ENCODE data around the gene ACOX1.

The ACOX1 gene

DNA sequence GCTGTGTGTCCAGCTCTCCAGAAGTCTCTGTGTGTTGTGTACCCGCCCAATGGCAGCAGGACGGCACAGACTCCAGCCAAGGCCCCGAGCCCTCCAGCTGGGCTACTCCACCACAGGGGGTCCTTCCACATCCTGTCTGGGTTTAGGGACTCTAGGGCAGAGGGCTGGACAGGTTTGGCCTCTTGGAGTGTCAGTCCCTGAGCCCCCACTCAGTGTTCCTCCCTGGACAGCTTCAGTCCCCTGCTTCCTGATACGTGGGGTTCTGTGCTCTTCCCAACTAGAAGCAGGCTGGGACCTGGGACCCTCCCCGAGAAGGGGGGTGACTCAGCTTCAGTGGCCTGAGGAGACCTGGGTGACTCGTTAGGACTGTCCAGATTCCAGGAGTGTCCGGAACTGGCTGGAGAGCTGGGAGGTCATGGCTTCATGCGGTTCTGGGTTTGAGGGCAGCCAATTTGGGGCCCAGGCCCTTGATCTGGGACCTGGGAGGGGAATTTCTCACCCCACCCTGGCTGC lies 25.8 kb upstream of the ACOX1 start:
- H3K4me1 ChIP-seq (ENCODE audit: insufficient read depth, low read length) = no peaks in the 10 kb centered on the region
- H3K36me3 ChIP-seq (ENCODE audit: insufficient read depth, low read length) = peaks cover 9% of the 10 kb centered on the region
- H3K9me3 ChIP-seq (ENCODE audit: low read length) = no peaks in the 10 kb centered on the region
- no peak overlapping the region for H2AFZ ChIP-seq (ENCODE audit: low read depth, low read length)
- H3K27me3 ChIP-seq (ENCODE audit: insufficient read depth, low read length) = no peaks in the 10 kb centered on the region
- H3K4me3 ChIP-seq (ENCODE audit: low read length) = no peak overlapping the region

DNA sequence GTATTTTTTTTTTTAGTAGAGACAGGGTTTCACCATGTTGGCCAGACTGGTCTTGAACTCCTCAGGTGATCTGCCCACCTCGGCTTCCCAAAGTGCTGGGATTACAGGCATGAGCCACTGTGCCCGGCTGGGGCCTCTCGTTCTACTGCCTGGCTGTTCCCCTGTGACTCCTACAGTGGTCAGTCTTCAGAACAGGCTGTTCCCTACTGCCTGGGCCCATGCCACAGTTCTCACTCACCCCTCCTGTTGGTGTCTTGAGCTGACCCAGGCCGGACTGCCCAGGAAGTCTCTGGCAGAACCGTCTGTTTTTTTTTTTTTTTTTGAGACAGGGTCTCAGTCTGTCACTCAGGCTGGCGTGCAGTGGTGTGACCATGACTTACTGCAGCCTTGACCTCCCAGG lies 24.9 kb upstream of the ACOX1 start:
- Histone ChIP-seq H3K27me3 (ENCODE audit: insufficient read depth, low read length) (no peaks in the 10 kb centered on the region), H3K9me3 (ENCODE audit: low read length) (no peaks in the 10 kb centered on the region), H3K36me3 (ENCODE audit: insufficient read depth, low read length) (peaks cover 9% of the 10 kb centered on the region), H3K4me1 (ENCODE audit: insufficient read depth, low read length) (no peaks in the 10 kb centered on the region), H2AFZ (ENCODE audit: low read depth, low read length) (no peak overlapping the region), H3K4me3 (ENCODE audit: low read length) (no peak overlapping the region)

DNA sequence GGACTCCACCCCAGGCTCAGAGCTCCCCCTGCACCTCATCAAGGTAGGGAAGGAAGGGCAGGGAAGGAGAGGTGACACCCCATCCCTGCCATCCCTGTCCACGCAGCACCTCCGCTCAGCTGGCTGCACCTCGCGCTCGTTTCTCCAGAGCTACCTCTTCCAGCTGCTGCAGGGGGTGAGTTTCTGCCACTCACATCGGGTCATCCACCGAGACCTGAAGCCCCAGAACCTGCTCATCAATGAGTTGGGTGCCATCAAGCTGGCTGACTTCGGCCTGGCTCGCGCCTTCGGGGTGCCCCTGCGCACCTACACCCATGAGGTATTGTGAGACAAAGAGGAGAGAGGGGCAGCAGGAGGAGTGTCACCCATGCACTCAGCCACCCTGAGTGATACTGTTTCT lies 23.1 kb upstream of the ACOX1 start:
- H3K36me3 ChIP-seq (ENCODE audit: insufficient read depth, low read length) = peaks cover 9% of the 10 kb centered on the region
- H3K4me3 ChIP-seq (ENCODE audit: low read length) = no peak overlapping the region
- H3K4me1 ChIP-seq (ENCODE audit: insufficient read depth, low read length) = no peaks in the 10 kb centered on the region
- H3K9me3 ChIP-seq (ENCODE audit: low read length) = no peaks in the 10 kb centered on the region
- H3K27me3 ChIP-seq (ENCODE audit: insufficient read depth, low read length) = no peaks in the 10 kb centered on the region
- no peak overlapping the region for H2AFZ ChIP-seq (ENCODE audit: low read depth, low read length)

DNA sequence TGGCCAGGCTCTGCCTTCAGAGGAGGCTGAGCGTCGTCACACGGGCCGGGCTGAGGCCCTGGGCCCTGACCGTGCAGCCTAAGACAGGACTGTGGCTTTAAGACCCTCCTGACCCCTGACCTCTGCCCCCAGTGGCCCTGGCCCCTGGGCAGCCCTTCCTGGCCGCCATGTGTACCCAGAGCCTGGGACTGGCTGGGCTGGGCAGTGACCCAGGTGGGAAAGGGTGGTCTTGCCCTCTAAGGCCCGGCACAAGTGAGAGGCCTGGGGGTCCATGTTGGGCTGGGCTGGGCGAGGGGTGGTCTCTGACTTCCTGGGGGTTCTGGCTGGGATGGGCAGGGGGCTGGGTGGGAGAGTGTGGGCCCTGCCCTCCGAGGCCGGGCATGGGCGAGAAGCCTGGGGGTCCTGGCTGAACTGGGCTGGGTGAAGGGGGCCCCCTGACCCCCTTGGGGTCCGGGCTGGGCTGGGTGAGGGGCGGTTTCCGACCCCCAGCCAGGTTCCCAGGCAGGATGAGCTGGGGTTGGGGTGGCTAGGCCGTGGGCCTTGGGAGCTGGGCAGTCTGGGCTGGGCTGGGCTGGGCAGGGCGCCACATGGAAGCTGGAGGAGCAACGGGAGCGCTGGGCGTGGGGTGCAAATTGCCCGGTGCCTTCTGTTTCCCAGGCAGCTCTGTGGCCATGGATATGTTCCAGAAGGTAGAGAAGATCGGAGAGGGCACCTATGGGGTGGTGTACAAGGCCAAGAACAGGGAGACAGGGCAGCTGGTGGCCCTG lies 22.0 kb upstream of the ACOX1 start, which contains the start of gene CDK3:
TSS of gene CDK3 (plus strand) at position 101 of the 767 bp plus-strand sequence. CDS start at position 672, 571 bp downstream.
- H3K4me1 ChIP-seq (ENCODE audit: insufficient read depth, low read length) = no peaks in the 10 kb centered on the region
- no peak within 1 kb of the TSS for H2AFZ ChIP-seq (ENCODE audit: low read depth, low read length)
- H3K4me3 ChIP-seq (ENCODE audit: low read length) = no peak within 1 kb of the TSS

DNA sequence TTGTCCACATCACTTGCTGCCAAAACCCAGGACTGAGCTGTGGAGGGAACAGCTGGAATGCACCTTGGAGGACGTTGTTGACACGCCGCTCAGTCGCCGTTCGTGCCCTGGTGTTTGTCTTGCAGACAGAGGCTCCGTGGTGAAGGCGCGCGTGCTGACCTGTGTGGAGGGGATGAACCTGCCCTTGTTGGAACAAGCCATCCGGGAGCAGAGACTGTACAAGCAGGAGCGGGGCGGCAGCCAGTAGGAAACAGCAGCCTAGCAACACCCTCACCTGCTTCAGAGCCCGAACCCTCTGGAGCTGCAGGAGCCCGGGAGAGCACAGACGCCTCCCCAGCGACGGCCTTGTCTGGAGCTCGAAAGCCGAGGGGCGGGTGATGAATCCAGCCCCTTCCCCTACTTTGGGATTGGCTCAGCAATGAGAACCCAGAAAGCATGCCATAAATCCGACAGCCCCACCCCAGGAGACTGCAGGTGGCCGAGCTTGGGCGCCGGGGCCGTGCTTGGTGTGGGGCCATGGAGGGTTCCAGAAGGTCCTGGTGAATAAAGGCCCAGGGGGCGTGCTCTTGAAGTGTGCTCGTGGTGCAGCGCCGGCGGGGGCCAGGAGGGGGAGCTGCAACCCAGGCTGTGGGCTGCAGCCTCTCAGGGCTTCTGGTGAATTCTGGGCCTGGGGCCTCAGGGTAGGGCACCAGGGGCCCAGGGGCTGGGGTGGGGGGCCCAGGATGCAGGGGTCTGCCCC lies 21.2 kb upstream of the ACOX1 start:
- no peaks in the 10 kb centered on the region for H3K4me1 ChIP-seq (ENCODE audit: insufficient read depth, low read length)

More for the DNA sequence above, 22.0 kb upstream of the ACOX1 start, which contains the start of gene CDK3:
- Histone ChIP-seq H3K27me3 (ENCODE audit: insufficient read depth, low read length) (no peaks in the 10 kb centered on the region), H3K36me3 (ENCODE audit: insufficient read depth, low read length) (peaks cover 9% of the 10 kb centered on the region), H3K9me3 (ENCODE audit: low read length) (no peaks in the 10 kb centered on the region)

DNA sequence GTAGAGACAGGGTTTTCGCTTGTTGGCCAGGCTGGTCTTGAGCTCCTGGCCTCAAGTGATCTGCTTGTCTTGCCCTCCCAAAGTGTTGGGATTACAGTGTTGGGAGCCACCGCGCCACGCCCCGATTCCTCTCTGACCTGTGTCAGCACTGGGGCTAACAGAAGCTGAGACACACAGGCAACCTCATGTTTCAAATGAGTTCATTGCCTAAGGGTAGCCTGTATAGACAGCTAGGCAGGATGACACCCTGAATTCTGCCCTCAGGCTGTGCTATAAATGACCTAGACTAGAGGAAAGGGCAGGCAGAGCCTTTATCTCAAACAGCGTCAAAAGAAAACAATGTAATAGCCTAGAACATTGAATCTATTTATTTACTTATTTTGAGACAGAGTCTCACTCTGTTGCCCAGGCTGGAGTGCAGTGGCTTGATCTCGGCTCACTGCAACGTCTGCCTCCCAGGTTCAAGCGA lies 19.4 kb upstream of the ACOX1 start:
- Histone ChIP-seq H2AFZ (ENCODE audit: low read depth, low read length) (no peak overlapping the region), H3K36me3 (ENCODE audit: insufficient read depth, low read length) (peaks cover 13% of the 10 kb centered on the region), H3K4me3 (ENCODE audit: low read length) (no peak overlapping the region), H3K9me3 (ENCODE audit: low read length) (no peaks in the 10 kb centered on the region), H3K27me3 (ENCODE audit: insufficient read depth, low read length) (no peaks in the 10 kb centered on the region), H3K4me1 (ENCODE audit: insufficient read depth, low read length) (no peaks in the 10 kb centered on the region)

More for the DNA sequence above, 21.2 kb upstream of the ACOX1 start:
- Histone ChIP-seq H3K4me3 (ENCODE audit: low read length) (no peak overlapping the region), H3K9me3 (ENCODE audit: low read length) (no peaks in the 10 kb centered on the region), H2AFZ (ENCODE audit: low read depth, low read length) (no peak overlapping the region), H3K36me3 (ENCODE audit: insufficient read depth, low read length) (peaks cover 11% of the 10 kb centered on the region), H3K27me3 (ENCODE audit: insufficient read depth, low read length) (no peaks in the 10 kb centered on the region)

DNA sequence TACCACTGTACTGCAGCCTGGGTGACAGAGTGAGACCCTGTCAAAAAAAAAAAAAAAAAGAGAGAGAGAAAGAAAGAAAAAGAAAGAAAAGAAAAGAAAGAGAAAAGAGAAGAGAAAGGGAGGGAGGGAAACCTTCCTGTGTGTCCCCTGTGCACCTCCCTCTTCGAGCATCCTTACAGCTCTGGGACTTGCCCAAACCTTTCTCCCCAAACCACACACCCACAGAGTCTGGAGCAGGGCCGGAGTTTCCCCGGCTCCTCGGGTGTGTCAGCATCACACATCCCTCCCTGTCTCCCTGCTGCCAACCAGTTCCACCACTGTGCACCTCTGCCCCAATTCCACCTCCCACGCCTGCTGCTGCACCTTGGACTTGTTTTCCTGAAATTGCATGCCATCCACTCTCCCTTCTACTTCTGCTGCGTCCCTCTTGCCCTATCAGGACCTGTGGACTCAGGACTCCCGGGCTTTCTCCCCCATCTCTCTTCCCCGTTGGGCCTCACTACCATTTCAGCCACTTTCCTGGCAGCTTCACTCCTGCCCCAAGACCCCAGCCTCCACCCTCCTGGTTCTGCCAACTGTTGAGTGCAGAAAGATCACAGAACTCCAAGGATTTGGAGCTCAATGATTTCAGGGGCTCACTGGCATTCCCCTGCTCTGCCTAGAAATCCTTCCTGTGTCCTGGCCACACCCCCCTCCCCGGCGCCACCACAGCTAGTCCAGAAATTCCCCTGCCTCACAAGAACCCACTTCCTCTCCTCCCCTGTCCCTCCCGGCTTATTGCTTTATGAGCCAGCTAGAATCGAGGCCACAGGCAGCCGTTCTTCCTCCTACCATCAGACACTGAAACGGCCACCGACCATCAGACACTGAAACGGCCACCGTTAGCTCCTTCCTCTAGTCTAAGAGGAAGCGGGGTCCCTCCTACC lies 18.0 kb upstream of the ACOX1 start:
- Histone ChIP-seq H2AFZ (ENCODE audit: low read depth, low read length) (no peak overlapping the region), H3K4me1 (ENCODE audit: insufficient read depth, low read length) (no peaks in the 10 kb centered on the region), H3K9me3 (ENCODE audit: low read length) (no peaks in the 10 kb centered on the region), H3K4me3 (ENCODE audit: low read length) (no peak overlapping the region), H3K27me3 (ENCODE audit: insufficient read depth, low read length) (no peaks in the 10 kb centered on the region), H3K36me3 (ENCODE audit: insufficient read depth, low read length) (peaks cover 13% of the 10 kb centered on the region)

DNA sequence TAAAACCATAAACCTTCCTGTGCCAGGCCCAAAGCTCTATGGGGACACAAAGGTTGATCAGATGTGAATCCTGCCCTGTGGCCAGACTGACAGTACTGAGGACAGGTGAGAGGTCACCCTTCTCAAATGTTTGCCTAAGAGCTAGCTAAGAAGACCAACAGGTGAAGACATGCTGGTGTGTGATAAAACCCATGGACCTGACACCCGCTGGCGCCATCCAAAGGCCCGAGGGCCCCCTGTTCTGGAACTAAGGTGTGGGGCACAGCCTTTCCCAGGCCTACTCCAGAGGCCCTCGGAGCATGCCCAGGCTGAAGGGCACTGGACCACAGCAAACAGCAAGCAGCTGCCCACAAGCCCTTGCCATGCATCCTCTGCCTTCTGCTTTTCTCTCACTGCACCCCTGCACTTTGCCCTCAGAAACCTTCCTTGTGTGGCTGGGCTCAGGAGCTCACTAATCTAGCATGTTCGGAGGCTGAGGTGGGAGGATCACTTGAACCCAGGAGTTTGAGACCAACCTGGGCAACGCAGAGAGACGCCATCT lies 16.5 kb upstream of the ACOX1 start:
- no peak overlapping the region for H3K4me3 ChIP-seq (ENCODE audit: low read length)
- H3K4me1 ChIP-seq (ENCODE audit: insufficient read depth, low read length) = no peaks in the 10 kb centered on the region
- no peaks in the 10 kb centered on the region for H3K27me3 ChIP-seq (ENCODE audit: insufficient read depth, low read length)
- H2AFZ ChIP-seq (ENCODE audit: low read depth, low read length) = no peak overlapping the region
- H3K36me3 ChIP-seq (ENCODE audit: insufficient read depth, low read length) = peaks cover 7% of the 10 kb centered on the region
- H3K9me3 ChIP-seq (ENCODE audit: low read length) = no peaks in the 10 kb centered on the region

DNA sequence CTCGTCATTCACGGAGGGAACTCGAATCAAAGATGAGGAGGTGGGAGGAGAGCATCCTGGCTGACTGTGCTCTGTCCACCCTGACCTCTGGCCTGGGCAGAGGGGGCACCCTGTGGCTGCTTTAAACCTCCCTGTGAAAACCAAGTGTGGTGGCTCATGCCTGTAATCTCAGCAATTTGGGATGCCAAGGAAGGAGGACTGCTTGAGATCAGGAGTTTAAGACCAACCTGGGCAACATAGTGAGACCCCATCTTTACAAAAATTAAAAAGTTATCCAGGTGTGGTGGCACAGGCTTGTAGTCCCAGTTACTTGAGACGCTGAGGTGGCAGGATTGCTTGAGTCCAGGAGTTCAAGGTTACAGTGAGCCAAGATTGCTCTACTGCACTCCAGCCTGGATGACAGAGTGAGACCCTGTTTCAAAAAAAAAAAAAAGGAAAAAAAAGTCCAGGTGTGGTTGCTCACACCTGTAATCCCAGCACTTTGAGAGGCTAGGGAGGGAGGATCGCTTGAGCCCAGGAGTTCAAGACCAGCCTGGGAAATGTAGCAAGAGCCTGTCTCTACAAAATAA lies 15.9 kb upstream of the ACOX1 start:
- Histone ChIP-seq H3K36me3 (ENCODE audit: insufficient read depth, low read length) (peaks cover 7% of the 10 kb centered on the region), H2AFZ (ENCODE audit: low read depth, low read length) (no peak overlapping the region), H3K9me3 (ENCODE audit: low read length) (no peaks in the 10 kb centered on the region), H3K4me1 (ENCODE audit: insufficient read depth, low read length) (no peaks in the 10 kb centered on the region), H3K4me3 (ENCODE audit: low read length) (no peak overlapping the region), H3K27me3 (ENCODE audit: insufficient read depth, low read length) (no peaks in the 10 kb centered on the region)

DNA sequence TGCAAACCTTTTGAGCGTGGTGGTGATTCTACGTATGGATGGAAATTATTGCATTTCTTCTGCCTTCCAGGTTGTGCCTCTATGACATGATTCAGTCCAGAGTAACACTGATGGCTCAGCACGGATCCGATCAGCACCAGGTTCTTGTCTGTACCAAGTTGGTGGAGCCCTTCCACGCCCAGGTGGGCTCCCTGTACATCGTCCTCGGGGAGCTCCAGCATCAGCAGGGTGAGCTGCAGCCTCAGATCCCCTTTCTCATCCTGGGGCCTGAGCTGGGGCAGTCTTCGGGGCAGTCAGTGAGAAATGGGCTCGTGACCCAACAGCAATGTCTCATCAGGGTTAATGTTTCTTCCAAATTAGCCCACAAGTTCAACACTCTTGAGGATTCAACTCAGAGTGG lies 12.4 kb upstream of the ACOX1 start:
- H3K4me3 ChIP-seq (ENCODE audit: low read length) = no peak overlapping the region
- H3K27me3 ChIP-seq (ENCODE audit: insufficient read depth, low read length) = no peaks in the 10 kb centered on the region
- no peak overlapping the region for H2AFZ ChIP-seq (ENCODE audit: low read depth, low read length)
- peaks cover 7% of the 10 kb centered on the region for H3K36me3 ChIP-seq (ENCODE audit: insufficient read depth, low read length)
- H3K9me3 ChIP-seq (ENCODE audit: low read length) = no peaks in the 10 kb centered on the region
- H3K4me1 ChIP-seq (ENCODE audit: insufficient read depth, low read length) = no peaks in the 10 kb centered on the region

DNA sequence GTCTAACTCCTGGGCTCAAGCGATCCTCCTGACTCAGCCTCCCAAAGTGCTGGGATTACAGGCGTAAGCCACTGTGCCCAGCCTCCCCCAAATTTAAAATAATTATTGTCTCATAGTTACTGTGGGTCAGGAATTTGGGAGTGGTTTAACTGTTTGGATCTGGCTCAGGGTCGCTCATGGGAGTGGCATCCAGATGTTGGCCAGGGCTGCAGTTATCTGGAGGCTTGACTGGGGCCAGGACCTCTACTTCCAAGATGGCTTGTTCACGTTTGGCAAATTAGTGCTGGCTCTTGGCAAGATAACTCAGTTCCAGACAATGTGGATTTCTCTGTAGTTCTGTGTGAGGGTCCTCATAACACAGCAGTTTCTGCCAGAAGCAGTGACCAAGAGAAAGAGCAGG lies 8.1 kb upstream of the ACOX1 start:
- Histone ChIP-seq H3K4me3 (ENCODE audit: low read length) (no peak overlapping the region), H2AFZ (ENCODE audit: low read depth, low read length) (no peak overlapping the region), H3K4me1 (ENCODE audit: insufficient read depth, low read length) (no peaks in the 10 kb centered on the region), H3K27me3 (ENCODE audit: insufficient read depth, low read length) (no peaks in the 10 kb centered on the region), H3K9me3 (ENCODE audit: low read length) (no peaks in the 10 kb centered on the region), H3K36me3 (ENCODE audit: insufficient read depth, low read length) (peaks cover 5% of the 10 kb centered on the region)

DNA sequence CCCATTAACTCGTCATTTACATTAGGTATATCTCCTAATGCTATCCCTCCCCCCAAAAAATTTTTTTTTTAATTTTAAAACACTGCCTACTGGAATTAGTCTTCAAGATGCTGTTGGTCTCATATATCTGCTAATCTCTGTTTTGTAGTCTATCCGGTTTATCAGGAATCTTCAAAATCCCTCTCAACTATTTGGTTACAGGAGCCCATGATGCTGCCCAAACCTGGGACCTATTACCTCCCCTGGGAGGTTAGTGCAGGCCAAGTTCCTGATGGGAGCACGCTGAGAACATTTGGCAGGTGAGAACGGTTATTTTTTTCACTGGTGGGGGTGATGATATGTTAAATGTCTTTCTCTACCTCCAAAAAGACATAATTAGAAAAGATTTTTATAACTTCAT lies 7.0 kb upstream of the ACOX1 start:
- Histone ChIP-seq H3K4me1 (ENCODE audit: insufficient read depth, low read length) (no peaks in the 10 kb centered on the region), H3K36me3 (ENCODE audit: insufficient read depth, low read length) (peaks cover 5% of the 10 kb centered on the region), H3K4me3 (ENCODE audit: low read length) (no peak overlapping the region), H3K9me3 (ENCODE audit: low read length) (no peaks in the 10 kb centered on the region), H2AFZ (ENCODE audit: low read depth, low read length) (no peak overlapping the region), H3K27me3 (ENCODE audit: insufficient read depth, low read length) (no peaks in the 10 kb centered on the region)

Data from neuron (in vitro differentiated cells).